ENCODE results near the gene ASPSCR1.

DNA sequence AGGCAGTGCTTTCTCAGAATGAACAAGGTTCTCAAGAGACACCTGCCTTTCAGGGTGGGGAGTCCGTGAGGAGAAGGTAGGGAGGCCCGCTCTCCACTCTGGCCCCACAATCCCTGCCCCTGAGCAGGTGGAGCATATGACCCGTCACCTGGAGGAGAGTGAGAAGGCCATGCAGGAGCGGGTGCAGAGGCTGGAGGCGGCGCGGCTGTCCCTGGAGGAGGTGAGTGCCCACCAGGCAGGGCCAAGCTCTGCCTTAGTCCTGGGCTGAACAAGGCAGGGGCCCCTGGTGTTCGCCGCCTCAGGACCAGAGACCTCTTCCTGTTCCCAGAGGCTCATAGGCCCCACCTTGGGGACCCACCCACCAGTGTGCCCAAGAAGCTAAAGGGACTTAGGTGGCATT lies 51.5 kb downstream of the ASPSCR1 start:
- TF ChIP-seq, protein P1, sequence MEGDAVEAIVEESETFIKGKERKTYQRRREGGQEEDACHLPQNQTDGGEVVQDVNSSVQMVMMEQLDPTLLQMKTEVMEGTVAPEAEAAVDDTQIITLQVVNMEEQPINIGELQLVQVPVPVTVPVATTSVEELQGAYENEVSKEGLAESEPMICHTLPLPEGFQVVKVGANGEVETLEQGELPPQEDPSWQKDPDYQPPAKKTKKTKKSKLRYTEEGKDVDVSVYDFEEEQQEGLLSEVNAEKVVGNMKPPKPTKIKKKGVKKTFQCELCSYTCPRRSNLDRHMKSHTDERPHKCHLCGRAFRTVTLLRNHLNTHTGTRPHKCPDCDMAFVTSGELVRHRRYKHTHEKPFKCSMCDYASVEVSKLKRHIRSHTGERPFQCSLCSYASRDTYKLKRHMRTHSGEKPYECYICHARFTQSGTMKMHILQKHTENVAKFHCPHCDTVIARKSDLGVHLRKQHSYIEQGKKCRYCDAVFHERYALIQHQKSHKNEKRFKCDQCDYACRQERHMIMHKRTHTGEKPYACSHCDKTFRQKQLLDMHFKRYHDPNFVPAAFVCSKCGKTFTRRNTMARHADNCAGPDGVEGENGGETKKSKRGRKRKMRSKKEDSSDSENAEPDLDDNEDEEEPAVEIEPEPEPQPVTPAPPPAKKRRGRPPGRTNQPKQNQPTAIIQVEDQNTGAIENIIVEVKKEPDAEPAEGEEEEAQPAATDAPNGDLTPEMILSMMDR (IDR thresholded peaks at IDR 0.05; ENCODE audit: low read depth, low read length): no peak
- TF ChIP-seq, protein P2, sequence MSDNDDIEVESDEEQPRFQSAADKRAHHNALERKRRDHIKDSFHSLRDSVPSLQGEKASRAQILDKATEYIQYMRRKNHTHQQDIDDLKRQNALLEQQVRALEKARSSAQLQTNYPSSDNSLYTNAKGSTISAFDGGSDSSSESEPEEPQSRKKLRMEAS (IDR thresholded peaks at IDR 0.05; ENCODE audit: low read depth, low read length): no peak
- TF ChIP-seq POLR2A (IDR thresholded peaks at IDR 0.05; ENCODE audit: extremely low read depth, insufficient read length): no peak
